Keratinocyte (primary cell): Measurements from ENCODE around the gene TMEM87A. TPM values are rescaled to one million over a fixed set of nuclear protein-coding genes. Genes with fewer than 3 reads are reported as not detected.

ENCODE experiments used
- DNase-seq: peaks from one replicate; pipeline ENCODE4 v3.0.0-alpha.2; 2011; ENCODE audit warnings: low read depth, missing footprints, low spot score
- FAIRE-seq: peaks from 2 replicates; lab custom pipeline; 2011; peaks lifted over from hg19 to GRCh38; lab: Jason Lieb, UNC
- H2AFZ ChIP-seq: 2 replicates; pipeline ENCODE4 v1.6.0; 2012; ENCODE audit warnings: low read length, control low read depth, inconsistent platforms; ENCODE audit not compliant: control insufficient read depth
- H3K27ac ChIP-seq: 2 replicates; pipeline ENCODE4 v1.5.1; 2011; ENCODE audit warnings: low read length; ENCODE audit not compliant: control insufficient read depth, insufficient read depth
- H3K27me3 ChIP-seq: 3 replicates; pipeline ENCODE4 v1.6.0; 2011; ENCODE audit warnings: low read length; ENCODE audit not compliant: control insufficient read depth, insufficient read depth; ENCODE audit errors: extremely low read depth
- H3K36me3 ChIP-seq, 2 experiments: 2 replicates in 1 of 2; 3 replicates in 1 of 2; pipeline ENCODE4 v1.5.1; 2011; ENCODE audit warnings: low read length in 2 of 2, mild to moderate bottlenecking in 1 of 2; ENCODE audit not compliant: control insufficient read depth in 2 of 2, insufficient read depth in 2 of 2; ENCODE audit errors: extremely low read depth in 1 of 2
- H3K4me1 ChIP-seq: 3 replicates; pipeline ENCODE4 v1.5.1; 2011; ENCODE audit warnings: low read length; ENCODE audit not compliant: control insufficient read depth, insufficient read depth; ENCODE audit errors: extremely low read depth
- H3K4me2 ChIP-seq: 3 replicates; pipeline ENCODE4 v1.6.0; 2011; ENCODE audit warnings: low read depth, low read length; ENCODE audit not compliant: control insufficient read depth, insufficient read depth; ENCODE audit errors: extremely low read depth
- H3K4me3 ChIP-seq, 3 experiments: fragments of 200-600 bp in 1 of 3; sonication (generic) in 1 of 3; 2 replicates in 2 of 3; 3 replicates in 1 of 3; pipeline ENCODE4 v1.5.1; 2011 to 2016; ENCODE audit warnings: low read length in 3 of 3, mild to moderate bottlenecking in 3 of 3, control low read depth in 2 of 3, inconsistent platforms in 1 of 3, low read depth in 1 of 3, mixed read lengths in 1 of 3, mixed run types in 1 of 3, moderate library complexity in 1 of 3; ENCODE audit not compliant: control insufficient read depth in 2 of 3, insufficient read depth in 2 of 3; ENCODE audit errors: extremely low read depth in 1 of 3
- H3K79me2 ChIP-seq: 2 replicates; pipeline ENCODE4 v1.6.0; 2012; ENCODE audit warnings: low read length; ENCODE audit not compliant: control insufficient read depth, insufficient read depth
- H3K9ac ChIP-seq: 3 replicates; pipeline ENCODE4 v1.6.0; 2011; ENCODE audit warnings: low read length; ENCODE audit not compliant: control insufficient read depth, insufficient read depth; ENCODE audit errors: extremely low read depth
- H3K9me1 ChIP-seq: 3 replicates; pipeline ENCODE4 v1.6.0; 2011; ENCODE audit warnings: low read length; ENCODE audit not compliant: control insufficient read depth, insufficient read depth; ENCODE audit errors: extremely low read depth
- H3K9me3 ChIP-seq: 2 replicates; pipeline ENCODE4 v1.5.1; 2012; ENCODE audit warnings: low read depth, low read length; ENCODE audit not compliant: control insufficient read depth
- H4K20me1 ChIP-seq: 3 replicates; pipeline ENCODE4 v1.6.0; 2011; ENCODE audit warnings: low read length; ENCODE audit not compliant: control insufficient read depth, insufficient read depth; ENCODE audit errors: extremely low read depth
- CTCF ChIP-seq, 3 experiments: IDR thresholded peaks in 1 of 3; conservative IDR thresholded peaks in 1 of 3; optimal IDR thresholded peaks in 1 of 3; 2 replicates in 2 of 3; 3 replicates in 1 of 3; pipeline versions ENCODE3 to v1.5.1; 2011; ENCODE audit warnings: low read length in 3 of 3, mild to moderate bottlenecking in 3 of 3, moderate library complexity in 2 of 3, control low read depth in 1 of 3, inconsistent platforms in 1 of 3; ENCODE audit not compliant: insufficient read depth in 2 of 3; ENCODE audit errors: extremely low read depth in 1 of 3
- EZH2 ChIP-seq: IDR thresholded peaks from one replicate; pipeline ENCODE4 v1.6.1; 2012; ENCODE audit warnings: inconsistent platforms, mild to moderate bottlenecking, low read length, moderate library complexity
- dilution Hi-C: fragments of 300-500 bp; cut with MboI; formaldehyde crosslinking; loops from one replicate; pipeline ENCODE4 v1.7.0; 2020; ENCODE audit warnings: low sequenced_read_pairs; ENCODE audit not compliant: extremely low pct_ligation_motif_present
- polyA plus RNA-seq, 5 experiments: library from polyadenylated mRNA; depleted of rRNA in 3 of 5; stranded (reverse) in 3 of 5; stranded (forward) in 1 of 5; unstranded in 1 of 5; fragments of >200 nt; gene quantifications; 1 replicate in 1 of 5; 2 replicates in 3 of 5; 3 replicates in 1 of 5; pipeline versions ENCODE4 v1.2.1 to v1.2.3, GENCODE V29; 2011 to 2012; ENCODE audit warnings: missing spikeins in 2 of 5, low read depth in 1 of 5, low replicate concordance in 1 of 5

Gene TMEM87A
- polyA plus RNA-seq, 1 donor (not counting 4 experiments of a cell fraction or from before 2014, with no cell fraction given) = 43.7 TPM

DNA sequence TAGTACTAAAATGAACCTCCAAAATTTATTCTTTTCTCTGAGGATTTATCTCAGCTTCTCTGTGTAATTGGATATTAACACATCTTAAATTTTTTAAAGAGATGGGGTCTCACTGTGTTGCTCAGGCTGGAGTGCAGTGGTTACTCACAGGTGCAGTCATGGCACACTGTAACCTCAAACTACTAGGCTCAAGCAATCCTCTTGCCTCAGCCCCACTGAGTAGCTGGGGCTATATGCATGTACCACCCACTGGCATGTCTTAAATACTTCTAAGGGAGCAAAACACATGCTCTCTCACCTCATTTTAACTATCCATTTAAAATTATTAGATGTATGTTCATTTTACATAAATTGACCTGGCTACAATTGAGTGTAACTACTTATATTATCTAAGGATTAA, 11.3 kb upstream of the TMEM87A start:
- Histone ChIP-seq H3K36me3 (peaks cover 15 to 20% of the 10 kb centered on the region in 2 experiments), H3K4me2 (no peak overlapping the region), H4K20me1 (no peaks in the 10 kb centered on the region), H3K27me3 (no peaks in the 10 kb centered on the region), H2AFZ (no peak overlapping the region), H3K9me1 (peaks cover 2% of the 10 kb centered on the region), H3K9ac (no peak overlapping the region), H3K79me2 (no peaks in the 10 kb centered on the region), H3K27ac (no peak overlapping the region), H3K4me3 (no peak overlapping the region), H3K4me1 (no peaks in the 10 kb centered on the region), H3K9me3 (no peaks in the 10 kb centered on the region)
- TF ChIP-seq CTCF (optimal IDR thresholded peaks at IDR 0.05 in 1 of 3, IDR thresholded peaks at IDR 0.05 in 1 of 3, conservative IDR thresholded peaks at IDR 0.05 in 1 of 3; ENCODE audit: extremely low read depth in 1 of 3, insufficient read depth in 2 of 3, low read length in 3 of 3) = no peak
- TF ChIP-seq EZH2 = no peak
- no peak for FAIRE-seq
- dilution Hi-C loops = no loop called here
- no peak for DNase-seq

DNA sequence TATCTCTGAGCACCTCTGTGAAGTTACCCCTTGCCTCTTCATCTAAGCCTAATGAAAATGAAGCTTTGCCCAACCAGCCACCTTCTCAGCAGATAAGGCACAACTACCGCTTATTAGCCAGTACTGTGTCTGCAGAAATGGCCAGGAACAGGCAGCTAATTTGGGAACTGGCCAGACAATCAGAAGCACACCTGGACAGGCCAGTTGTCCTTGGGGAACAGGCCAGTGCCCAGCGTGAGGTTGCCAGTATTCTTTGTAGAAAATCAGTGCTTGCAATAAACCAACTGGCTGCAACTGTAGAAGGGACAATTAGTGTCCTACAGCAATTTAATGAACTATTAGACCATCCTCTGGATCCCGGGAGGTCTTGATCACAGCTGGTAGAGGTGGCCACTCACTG, 10.4 kb upstream of the TMEM87A start:
- no peak for TF ChIP-seq CTCF (optimal IDR thresholded peaks at IDR 0.05 in 1 of 3, IDR thresholded peaks at IDR 0.05 in 1 of 3, conservative IDR thresholded peaks at IDR 0.05 in 1 of 3; ENCODE audit: extremely low read depth in 1 of 3, insufficient read depth in 2 of 3, low read length in 3 of 3)
- no peak for TF ChIP-seq EZH2
- DNase-seq (no peak), FAIRE-seq (no peak)
- no peaks in the 10 kb centered on the region for H3K4me1 ChIP-seq
- peaks cover 18 to 24% of the 10 kb centered on the region in 2 experiments for H3K36me3 ChIP-seq
- H3K79me2 ChIP-seq = no peaks in the 10 kb centered on the region
- H3K27ac ChIP-seq = no peak overlapping the region
- H3K9me1 ChIP-seq = peaks cover 2% of the 10 kb centered on the region
- no peaks in the 10 kb centered on the region for H3K27me3 ChIP-seq
- no peaks in the 10 kb centered on the region for H3K9me3 ChIP-seq
- H4K20me1 ChIP-seq = no peaks in the 10 kb centered on the region
- no peak overlapping the region for H3K4me3 ChIP-seq
- H3K9ac ChIP-seq = no peak overlapping the region
- H3K4me2 ChIP-seq = no peak overlapping the region
- dilution Hi-C loops = no loop called here
- H2AFZ ChIP-seq = no peak overlapping the region
